Transverse colon (tissue), 4 donors: ENCODE measurements around the gene FAM118B.

Experiments used
- CTCF ChIP-seq, 5 experiments: fragments of 200-600 bp in 3 of 5; fragments of 450-650 bp in 2 of 5; sonication (generic) in 3 of 5; IDR thresholded peaks; 1 replicate in 2 of 5; 2 replicates in 3 of 5; pipeline ENCODE4 v1.5.1; 2016 to 2017; ENCODE audit warnings: antibody characterized with exemption in 5 of 5, inconsistent platforms in 3 of 5, mild to moderate bottlenecking in 2 of 5, moderate library complexity in 1 of 5
- POLR2AphosphoS5 ChIP-seq, 3 donors: sonication (generic); formaldehyde crosslinking; IDR thresholded peaks; one replicate each; pipeline ENCODE4 v1.6.1; 2016; ENCODE audit warnings: antibody characterized with exemption in 3 of 3

- TF ChIP-seq CTCF (IDR thresholded peaks at IDR 0.05) (no peak), POLR2AphosphoS5 (IDR thresholded peaks at IDR 0.05) (no peak)
Observed at GRCh38 chr11:126284829-126285228, 73.2 kb downstream of the FAM118B start.
